Stimulated activated CD8-positive, alpha-beta memory T cell treated with anti-CD3 and anti-CD28 coated beads, Interleukin-12 subunit alpha, Interleukin-12 subunit beta, amount 100 ng/mL, for 1 hour (primary cell): ENCODE data around the gene CBS.
"Not testable (repeated sequence)": the region's sequence is repeated elsewhere in the genome, so short reads cannot be mapped to it uniquely, and the experiment has no call there.

Experiments
- DNase-seq: peaks from one replicate; pipeline ENCODE4 v3.0.0-alpha.2; 2020; ENCODE audit warnings: low read depth

CBS gene

GRCh38 chr21:43024439-43025136 lies 51.0 kb downstream of the CBS start:
- no peak for DNase-seq

GRCh38 chr21:43023175-43023574 lies 52.5 kb downstream of the CBS start:
- no peak for DNase-seq

- DNase-seq: no peak
These were observed 53.7 kb downstream of the CBS start for GRCh38 chr21:43021756-43022600.

- DNase-seq: no peak
These were observed 54.4 kb downstream of the CBS start for GRCh38 chr21:43021191-43021590.

- no peak for DNase-seq
These were observed 54.9 kb downstream of the CBS start for GRCh38 chr21:43020771-43021170.

- DNase-seq: no peak
These were observed 55.5 kb downstream of the CBS start for GRCh38 chr21:43020177-43020576.

GRCh38 chr21:43018519-43018918 lies 57.1 kb downstream of the CBS start:
- no peak for DNase-seq

- no peak for DNase-seq
These were observed 58.9 kb downstream of the CBS start for GRCh38 chr21:43016728-43017127.

- DNase-seq: no peak
These were observed 59.6 kb downstream of the CBS start for GRCh38 chr21:43015906-43016540.

GRCh38 chr21:43012596-43012995 lies 63.0 kb downstream of the CBS start:
- no peak for DNase-seq

GRCh38 chr21:43006874-43007208 lies 68.8 kb downstream of the CBS start:
- DNase-seq: no peak

- not testable (repeated sequence) for DNase-seq
These were observed 69.4 kb downstream of the CBS start for GRCh38 chr21:43006051-43006873.

GRCh38 chr21:43005635-43006034 lies 70.0 kb downstream of the CBS start:
- no peak for DNase-seq

GRCh38 chr21:43004926-43005325 lies 70.7 kb downstream of the CBS start:
- no peak for DNase-seq
